ENCODE results near the gene OR10H5.
"Not testable (repeated sequence)": the region's sequence is repeated elsewhere in the genome, so short reads cannot be mapped to it uniquely, and the experiment has no call there.

OR10H5 gene

DNA sequence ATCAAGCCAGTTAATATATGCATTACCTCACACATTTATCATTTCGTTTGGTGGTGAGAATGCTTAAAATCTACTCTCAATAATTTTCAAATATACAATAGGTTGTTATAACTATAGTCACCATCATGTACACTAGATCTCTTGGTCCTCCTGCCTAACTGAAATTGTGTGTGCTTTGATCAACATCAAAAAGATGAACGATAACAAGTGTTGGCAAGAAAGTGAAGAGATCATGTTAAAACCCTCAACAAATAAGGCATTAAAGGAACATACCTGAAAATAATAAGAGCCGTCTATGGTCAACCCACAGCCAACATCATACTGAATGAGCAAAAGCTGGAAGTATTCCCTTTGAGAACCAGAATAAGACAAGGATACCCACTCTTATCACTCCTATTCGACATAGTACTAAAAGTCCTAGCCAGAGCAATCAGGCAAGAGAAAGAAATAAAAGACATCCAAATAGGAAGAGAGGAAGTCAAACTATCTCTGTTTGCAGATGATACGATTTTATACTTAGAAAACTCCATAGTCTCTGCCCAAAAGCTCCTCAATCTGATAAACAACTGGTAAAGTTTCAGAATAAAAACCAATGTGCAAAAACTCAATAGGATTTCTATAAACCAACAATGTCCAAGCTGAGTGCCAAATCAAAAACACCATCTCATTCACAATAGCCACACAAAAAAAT lies 55.9 kb downstream of the OR10H5 start:
- DNase-seq (ENCODE audit: low spot score): no peak
- in situ Hi-C loops (cut with MboI; ENCODE audit: low pct_unique_long_range_greater_than_20kb, low sequenced_read_pairs, unreplicated experiment): loop anchor here (25.0 kb wide), 1 partner anchor 319 kb away; the partner anchor contains the start of gene CIB3
- TF ChIP-seq, protein P1, sequence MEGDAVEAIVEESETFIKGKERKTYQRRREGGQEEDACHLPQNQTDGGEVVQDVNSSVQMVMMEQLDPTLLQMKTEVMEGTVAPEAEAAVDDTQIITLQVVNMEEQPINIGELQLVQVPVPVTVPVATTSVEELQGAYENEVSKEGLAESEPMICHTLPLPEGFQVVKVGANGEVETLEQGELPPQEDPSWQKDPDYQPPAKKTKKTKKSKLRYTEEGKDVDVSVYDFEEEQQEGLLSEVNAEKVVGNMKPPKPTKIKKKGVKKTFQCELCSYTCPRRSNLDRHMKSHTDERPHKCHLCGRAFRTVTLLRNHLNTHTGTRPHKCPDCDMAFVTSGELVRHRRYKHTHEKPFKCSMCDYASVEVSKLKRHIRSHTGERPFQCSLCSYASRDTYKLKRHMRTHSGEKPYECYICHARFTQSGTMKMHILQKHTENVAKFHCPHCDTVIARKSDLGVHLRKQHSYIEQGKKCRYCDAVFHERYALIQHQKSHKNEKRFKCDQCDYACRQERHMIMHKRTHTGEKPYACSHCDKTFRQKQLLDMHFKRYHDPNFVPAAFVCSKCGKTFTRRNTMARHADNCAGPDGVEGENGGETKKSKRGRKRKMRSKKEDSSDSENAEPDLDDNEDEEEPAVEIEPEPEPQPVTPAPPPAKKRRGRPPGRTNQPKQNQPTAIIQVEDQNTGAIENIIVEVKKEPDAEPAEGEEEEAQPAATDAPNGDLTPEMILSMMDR (IDR thresholded peaks at IDR 0.05; ENCODE audit: extremely low read depth, insufficient read depth, missing control alignments): no peak

DNA sequence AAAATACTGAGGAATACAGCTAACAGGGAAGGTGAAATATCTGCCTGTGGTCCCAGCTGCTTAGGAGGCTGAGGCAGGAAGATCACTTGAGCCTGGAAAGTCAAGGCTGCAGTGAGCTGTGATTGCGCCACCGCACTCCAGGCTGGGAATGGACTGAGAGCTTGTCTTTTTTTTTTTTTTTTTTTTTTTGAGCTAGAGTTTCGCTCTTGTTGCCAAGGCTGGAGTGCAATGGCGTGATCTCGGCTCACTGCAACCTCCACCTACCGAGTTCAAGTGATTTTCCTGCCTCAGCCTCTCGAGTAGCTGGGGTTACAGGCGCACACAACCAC lies 56.4 kb downstream of the OR10H5 start:
- not testable (repeated sequence) for DNase-seq (ENCODE audit: low spot score)

DNA sequence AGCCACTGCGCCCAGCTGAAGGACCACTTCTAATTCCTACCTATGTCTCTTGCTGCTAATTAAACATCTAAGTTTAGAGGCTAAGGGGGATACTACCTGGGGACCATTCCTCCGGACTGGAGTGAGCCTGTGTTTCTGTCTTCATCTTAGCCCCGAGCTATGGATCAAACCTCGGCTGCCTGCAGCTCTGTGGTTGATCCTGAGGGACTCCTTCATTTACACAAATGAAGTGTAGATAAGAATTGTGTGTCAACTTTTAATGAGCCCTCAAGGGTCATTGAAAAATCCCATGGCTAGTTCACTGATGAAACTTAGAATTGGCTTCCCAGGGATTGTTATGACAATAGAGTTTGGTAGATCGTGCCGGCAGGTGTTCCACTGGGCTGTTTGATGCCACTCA lies 59.5 kb downstream of the OR10H5 start:
- in situ Hi-C loops (cut with MboI; ENCODE audit: low pct_unique_long_range_greater_than_20kb, low sequenced_read_pairs, unreplicated experiment): loop anchor here (25.0 kb wide), 1 partner anchor 315 kb away; the partner anchor contains the start of gene CIB3
- TF ChIP-seq, protein P1 (IDR thresholded peaks at IDR 0.05; ENCODE audit: extremely low read depth, insufficient read depth, missing control alignments): no peak

More for the DNA sequence above, 56.4 kb downstream of the OR10H5 start:
- in situ Hi-C loops (cut with MboI; ENCODE audit: low pct_unique_long_range_greater_than_20kb, low sequenced_read_pairs, unreplicated experiment): loop anchor here (25.0 kb wide), 1 partner anchor 318 kb away; the partner anchor contains the start of gene CIB3

DNA sequence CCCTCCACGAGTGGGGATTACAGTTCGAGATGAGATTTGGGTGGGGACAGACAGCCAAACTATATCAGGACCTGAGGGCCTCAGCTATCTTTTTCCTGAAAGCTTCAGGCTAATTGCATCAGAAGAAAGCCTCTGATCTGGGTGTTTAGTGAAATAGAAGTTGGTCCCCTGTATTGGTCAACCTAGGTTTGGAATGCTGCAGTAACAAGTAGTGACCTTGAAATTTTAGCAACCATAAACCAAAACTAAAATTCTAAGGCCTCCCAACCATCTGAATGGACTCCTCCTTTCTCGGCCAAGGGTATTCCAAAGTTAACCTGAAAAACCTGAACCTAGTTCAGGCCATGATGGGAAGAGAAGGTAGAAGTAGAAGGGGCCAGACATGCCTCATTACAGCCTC lies 62.9 kb downstream of the OR10H5 start:
- no peak for DNase-seq (ENCODE audit: low spot score)
- in situ Hi-C loops (cut with MboI; ENCODE audit: low pct_unique_long_range_greater_than_20kb, low sequenced_read_pairs, unreplicated experiment): no loop called here
- TF ChIP-seq, protein P1 (IDR thresholded peaks at IDR 0.05; ENCODE audit: extremely low read depth, insufficient read depth, missing control alignments): no peak

More for the DNA sequence above, 59.5 kb downstream of the OR10H5 start:
- no peak for DNase-seq (ENCODE audit: low spot score)
